Natural killer cell (primary cell): Measurements from ENCODE around the gene STIM2. TPM values are rescaled to one million over a fixed set of nuclear protein-coding genes. Genes with fewer than 3 reads are reported as not detected.

Experiments used
- ATAC-seq, 3 donors: fragments of 150-1000 bp in 2 of 3; fragments of 200-7000 bp in 1 of 3; cut with Tn5 transposase; 1 replicate in 1 of 3; 2 replicates in 2 of 3; pipeline ENCODE4 v1.10.0; 2021; ENCODE audit warnings: mild to moderate bottlenecking in 2 of 3, moderate library complexity in 2 of 3
- DNase-seq, 2 donors: peaks; one replicate each; pipeline versions ENCODE4 v3.0.0 to v3.0.0-alpha.2; 2013 to 2021; ENCODE audit warnings: mixed read lengths in 1 of 2
- H3K27ac ChIP-seq: one replicate; pipeline ENCODE4 v1.5.1; 2013; ENCODE audit warnings: mild to moderate bottlenecking, low read length
- H3K27me3 ChIP-seq: one replicate; pipeline ENCODE4 v1.6.1; 2013; ENCODE audit warnings: low read length; ENCODE audit not compliant: control insufficient read depth, insufficient read depth
- H3K36me3 ChIP-seq: one replicate; pipeline ENCODE4 v1.6.1; 2013; ENCODE audit warnings: low read length; ENCODE audit not compliant: control insufficient read depth, insufficient read depth
- H3K4me1 ChIP-seq: one replicate; pipeline ENCODE4 v1.6.1; 2013; ENCODE audit warnings: low read length; ENCODE audit not compliant: control insufficient read depth, insufficient read depth
- H3K4me3 ChIP-seq: one replicate; pipeline ENCODE4 v1.5.1; 2013; ENCODE audit warnings: low read length
- H3K9me3 ChIP-seq: one replicate; pipeline ENCODE4 v1.6.1; 2013; ENCODE audit warnings: low read length; ENCODE audit not compliant: control insufficient read depth, insufficient read depth
- H3K27ac Mint-ChIP-seq, 2 donors: one replicate each; pipeline ENCODE4 v1.8.0; 2022; ENCODE audit warnings: mild to moderate bottlenecking in 2 of 2, mixed read lengths in 2 of 2, moderate library complexity in 1 of 2
- H3K27me3 Mint-ChIP-seq, 2 donors: one replicate each; pipeline ENCODE4 v1.8.0; 2022; ENCODE audit warnings: low read depth in 2 of 2, mixed read lengths in 2 of 2
- H3K36me3 Mint-ChIP-seq: one replicate; pipeline ENCODE4 v1.8.0; 2022; ENCODE audit warnings: mixed read lengths
- H3K4me1 Mint-ChIP-seq, 2 donors: one replicate each; pipeline ENCODE4 v1.8.0; 2022; ENCODE audit warnings: mixed read lengths in 2 of 2
- H3K4me3 Mint-ChIP-seq: one replicate; pipeline ENCODE4 v1.8.0; 2022; ENCODE audit warnings: mild to moderate bottlenecking, moderate library complexity, mixed read lengths
- H3K9me3 Mint-ChIP-seq, 2 donors: one replicate each; pipeline ENCODE4 v1.8.0; 2022; ENCODE audit warnings: mixed read lengths in 2 of 2
- CTCF ChIP-seq: fragments of 200-600 bp; IDR thresholded peaks from one replicate; pipeline ENCODE4 v1.8.0; 2022; ENCODE audit warnings: antibody characterized with exemption
- WGBS: methylation state at CpG from one replicate; pipeline ENCODE4 v1.1.7; 2013; ENCODE audit warnings: missing lambda C conversion rate; ENCODE audit not compliant: insufficient coverage; 5-methylcytosine and 5-hydroxymethylcytosine counted together
- intact Hi-C: fragments of 100-400 bp; cut with micrococcal nuclease; formaldehyde crosslinking; loops from one replicate; pipeline ENCODE4 v1.14.2; 2022
- total RNA-seq, 4 donors: library from RNA; stranded (reverse); fragments of 120-200 nt in 1 of 4; gene quantifications; one replicate each; pipeline versions ENCODE4 v1.2.3 to v1.2.4, GENCODE V29; 2013 to 2022

Gene STIM2
- total RNA-seq, 3 donors from 2014 or later (not counting 1 experiment from before 2014, with no cell fraction given), result 98.3 to 104 (median 100) TPM

GRCh38 chr4:27058819-27059406 lies 198.3 kb downstream of the STIM2 start:
- no peaks in the 10 kb centered on the region for H3K27me3 ChIP-seq
- DNase-seq (no peak), ATAC-seq (no peak)
- H3K27me3 Mint-ChIP-seq, result peaks cover 14 to 23% of the 10 kb centered on the region in 2 donors
- no peaks in the 10 kb centered on the region for H3K36me3 ChIP-seq
- intact Hi-C loops, result no loop called here
- H3K4me3 Mint-ChIP-seq, result no peak overlapping the region
- no peaks in the 10 kb centered on the region for H3K9me3 Mint-ChIP-seq
- H3K9me3 ChIP-seq, result no peaks in the 10 kb centered on the region
- no peaks in the 10 kb centered on the region for H3K36me3 Mint-ChIP-seq
- H3K4me1 ChIP-seq, result no peaks in the 10 kb centered on the region
- no peak overlapping the region for H3K27ac Mint-ChIP-seq
- no peak overlapping the region for H3K4me3 ChIP-seq
- WGBS, result 73% methylated on average over 4 of the region's 5 CpGs
- no peak for TF ChIP-seq CTCF
- H3K27ac ChIP-seq, result no peak overlapping the region
- H3K4me1 Mint-ChIP-seq, result no peaks in the 10 kb centered on the region

DNA sequence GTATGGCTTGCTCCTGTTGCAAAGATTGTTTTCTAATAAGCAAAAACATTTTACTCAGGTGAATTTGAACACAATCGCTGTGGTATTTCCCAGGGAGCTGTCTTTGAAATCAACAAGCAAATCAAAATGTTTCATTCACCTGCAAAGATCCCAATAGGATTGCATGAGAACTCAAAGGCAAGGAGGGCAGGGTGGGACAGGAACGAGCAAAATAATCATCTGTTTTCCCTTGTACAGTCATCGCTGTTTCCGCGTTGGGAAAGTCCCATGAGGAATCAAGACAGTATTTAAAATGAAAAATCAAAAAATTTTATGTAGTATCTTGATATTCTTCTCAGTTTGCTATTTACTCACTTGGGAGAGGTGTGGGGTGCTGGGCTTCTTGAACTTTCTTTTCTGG lies 198.8 kb downstream of the STIM2 start:
- H3K4me3 ChIP-seq, result no peak overlapping the region
- ATAC-seq, result no peak
- DNase-seq, result no peak
- H3K27me3 ChIP-seq, result peaks cover 2% of the 10 kb centered on the region
- H3K27ac Mint-ChIP-seq, result no peak overlapping the region
- no peak for TF ChIP-seq CTCF
- no peaks in the 10 kb centered on the region for H3K9me3 Mint-ChIP-seq
- no peak overlapping the region for H3K27ac ChIP-seq
- no peak overlapping the region for H3K4me3 Mint-ChIP-seq
- no peaks in the 10 kb centered on the region for H3K36me3 Mint-ChIP-seq
- 91% methylated on average over 5 of the region's 5 CpGs for WGBS
- no peaks in the 10 kb centered on the region for H3K36me3 ChIP-seq
- no peaks in the 10 kb centered on the region for H3K4me1 ChIP-seq
- H3K27me3 Mint-ChIP-seq, result peaks cover 14 to 21% of the 10 kb centered on the region in 2 donors
- H3K9me3 ChIP-seq, result no peaks in the 10 kb centered on the region
- intact Hi-C loops, result no loop called here
- no peaks in the 10 kb centered on the region for H3K4me1 Mint-ChIP-seq

DNA sequence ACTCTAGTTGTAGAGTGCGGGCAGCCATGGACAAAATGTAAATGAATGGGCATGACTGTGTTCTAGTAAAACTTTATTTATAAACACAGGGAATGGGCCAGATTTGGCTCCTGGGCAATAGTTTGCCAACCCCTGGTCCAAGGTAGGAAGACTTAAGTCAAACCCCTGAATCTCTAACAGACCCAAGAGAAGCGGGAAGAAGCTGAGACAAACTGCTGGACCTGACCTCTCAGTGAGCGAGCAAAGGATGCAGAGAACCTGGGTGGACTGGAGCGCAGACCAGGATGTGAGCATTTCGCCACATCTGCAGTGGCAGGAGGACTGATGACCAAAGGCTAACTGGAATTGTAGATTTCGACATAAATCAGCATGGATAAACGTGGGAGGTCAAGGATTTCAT lies 201.6 kb downstream of the STIM2 start:
- DNase-seq (no peak), ATAC-seq (no peak)
- intact Hi-C loops, result no loop called here
- Mint-ChIP-seq H3K9me3 (no peaks in the 10 kb centered on the region), H3K27me3 (peaks cover 5 to 7% of the 10 kb centered on the region in 2 donors), H3K4me3 (no peak overlapping the region), H3K4me1 (no peaks in the 10 kb centered on the region), H3K27ac (no peak overlapping the region), H3K36me3 (no peaks in the 10 kb centered on the region)
- Histone ChIP-seq H3K4me3 (no peak overlapping the region), H3K27me3 (peaks cover 2% of the 10 kb centered on the region), H3K4me1 (no peaks in the 10 kb centered on the region), H3K36me3 (no peaks in the 10 kb centered on the region), H3K9me3 (no peaks in the 10 kb centered on the region), H3K27ac (no peak overlapping the region)
- WGBS, result 88% methylated on average over 7 of the region's 7 CpGs
- TF ChIP-seq CTCF, result no peak

DNA sequence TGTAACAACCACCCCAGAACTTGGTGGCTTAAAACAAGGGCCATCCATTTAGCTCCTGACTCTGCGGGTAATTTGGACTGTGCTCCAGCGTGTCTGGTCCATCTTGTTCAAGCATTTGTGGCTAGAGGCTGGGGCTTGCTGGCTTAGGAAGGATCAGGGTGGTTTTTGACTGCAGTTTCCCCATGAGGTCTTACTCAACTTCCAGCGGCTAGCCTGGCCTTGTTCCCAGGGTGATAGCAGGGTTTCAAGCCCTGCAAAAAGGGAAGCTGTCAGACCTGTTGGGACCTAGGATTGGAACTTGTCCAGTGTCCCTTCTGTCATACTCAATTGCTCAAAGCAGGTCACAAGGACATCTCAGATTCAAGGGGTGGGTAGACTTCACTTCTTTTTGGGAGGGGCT lies 205.9 kb downstream of the STIM2 start:
- Histone ChIP-seq H3K4me3 (no peak overlapping the region), H3K9me3 (no peaks in the 10 kb centered on the region), H3K4me1 (no peaks in the 10 kb centered on the region), H3K36me3 (no peaks in the 10 kb centered on the region), H3K27me3 (peaks cover 2% of the 10 kb centered on the region), H3K27ac (no peak overlapping the region)
- TF ChIP-seq CTCF, result no peak
- Mint-ChIP-seq H3K4me1 (no peaks in the 10 kb centered on the region), H3K27ac (no peak overlapping the region), H3K36me3 (no peaks in the 10 kb centered on the region), H3K27me3 (peaks cover 2 to 6% of the 10 kb centered on the region in 2 donors), H3K9me3 (no peaks in the 10 kb centered on the region), H3K4me3 (no peak overlapping the region)
- no peak for ATAC-seq
- 16% methylated on average over 3 of the region's 3 CpGs for WGBS
- DNase-seq, result no peak
- intact Hi-C loops, result no loop called here
